Cerebellar cortex (tissue), 1 donor: Measurements from ENCODE around the gene LBH.

ENCODE experiments used
- DNase-seq: peaks from one replicate; pipeline ENCODE4 v3.0.0-alpha.2; 2015; ENCODE audit warnings: low spot score

The LBH gene

DNA sequence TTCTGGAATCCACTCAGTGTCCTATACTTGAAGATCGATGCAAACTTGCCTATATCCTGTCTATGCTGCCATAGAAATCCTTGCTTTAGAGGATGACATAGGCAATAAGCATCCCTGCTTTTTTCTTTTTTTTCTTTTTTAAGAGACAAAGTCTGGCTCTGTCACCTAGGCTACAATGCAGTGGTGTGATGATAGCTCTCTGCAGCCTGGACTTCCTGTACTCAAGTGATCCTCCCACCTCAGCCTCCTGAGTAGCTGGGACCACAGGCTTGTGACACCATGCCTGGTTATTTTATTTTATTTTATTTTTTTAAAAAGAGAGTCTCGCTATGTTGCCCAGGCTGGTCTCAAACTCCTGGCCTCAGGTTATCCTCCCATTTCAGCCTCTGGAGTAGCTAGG lies 76.9 kb downstream of the LBH start:
- no peak for DNase-seq
